ENCODE data around the gene KCNQ5.
"Not testable (repeated sequence)": the region's sequence is repeated elsewhere in the genome, so short reads cannot be mapped to it uniquely, and the experiment has no call there.

The KCNQ5 gene

DNA sequence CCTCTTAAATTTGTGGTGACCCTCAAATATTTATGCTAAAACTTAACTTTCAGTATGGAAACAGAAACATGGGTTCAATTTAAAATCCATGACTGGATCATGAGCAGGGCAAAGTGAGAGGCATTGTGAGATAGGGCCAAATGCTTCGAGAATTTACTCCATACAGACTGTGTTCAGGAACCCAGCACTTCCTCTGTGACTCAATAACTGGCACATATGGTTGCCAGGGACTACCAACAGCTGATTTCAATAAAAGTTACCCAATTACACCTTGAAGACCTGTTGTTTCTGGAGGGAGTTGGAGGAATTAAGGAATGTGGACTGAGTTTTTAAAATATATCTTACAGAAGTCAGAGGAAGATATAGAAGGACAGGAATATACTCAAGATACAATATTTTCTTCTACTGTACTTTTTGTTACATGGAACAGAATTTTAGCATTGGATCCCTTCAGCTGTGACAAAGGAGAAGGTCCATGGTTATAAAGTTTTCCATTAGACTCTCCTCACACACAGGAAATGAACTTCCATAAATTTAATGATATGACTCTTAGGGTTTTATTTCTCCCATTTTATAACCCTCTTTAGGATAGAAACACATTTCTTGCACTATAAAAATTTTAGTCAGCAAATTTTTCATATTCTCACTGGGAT is 344.9 kb downstream of the KCNQ5 start:
- DNase-seq, result no peak

DNA sequence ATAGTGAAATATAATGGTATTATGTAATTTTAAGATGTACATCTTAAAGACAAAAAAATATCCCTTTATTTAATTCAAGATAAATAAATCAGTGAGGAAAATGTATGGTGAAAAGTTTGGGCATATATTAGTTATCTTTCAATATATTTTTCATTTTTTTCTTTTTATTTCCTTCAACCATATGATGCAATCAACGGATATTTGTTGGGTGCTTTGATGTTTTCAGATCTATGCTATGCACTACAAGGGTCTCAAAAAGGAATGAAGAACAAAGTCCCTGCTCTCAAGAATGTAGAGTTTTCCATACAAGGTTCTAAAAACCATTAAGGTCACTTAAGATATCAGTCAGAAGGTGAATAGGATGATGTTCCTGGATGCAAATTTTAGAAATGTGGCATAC is 345.5 kb downstream of the KCNQ5 start:
- no peak for DNase-seq

GRCh38 chr6:72968704-72969103 is 346.8 kb downstream of the KCNQ5 start:
- no peak for DNase-seq

DNA sequence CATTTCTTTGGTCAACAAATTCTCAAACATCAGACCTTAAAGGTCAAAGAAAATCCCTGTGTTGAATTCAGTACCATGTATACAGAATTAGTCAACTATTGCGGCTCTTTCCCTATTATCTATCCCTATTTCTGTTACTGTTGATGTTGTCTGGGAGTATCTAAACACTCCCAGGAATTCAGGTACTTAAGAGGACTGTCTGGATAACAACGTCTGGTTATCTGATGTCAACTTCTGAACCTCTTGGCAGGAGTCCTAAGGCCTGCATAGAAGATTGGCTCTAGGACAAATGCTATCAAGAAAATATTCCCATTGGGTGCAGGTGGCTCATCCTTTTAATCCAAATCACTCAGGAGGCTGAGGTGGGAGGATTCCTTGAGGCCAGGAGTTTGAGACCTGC is 347.8 kb downstream of the KCNQ5 start:
- no peak for DNase-seq

- DNase-seq, result no peak
These were observed 350.7 kb downstream of the KCNQ5 start for GRCh38 chr6:72972579-72972978.

GRCh38 chr6:72974276-72974675 is 352.4 kb downstream of the KCNQ5 start:
- peak in 1 of 2 experiments; percentile 28 for DNase-seq

DNA sequence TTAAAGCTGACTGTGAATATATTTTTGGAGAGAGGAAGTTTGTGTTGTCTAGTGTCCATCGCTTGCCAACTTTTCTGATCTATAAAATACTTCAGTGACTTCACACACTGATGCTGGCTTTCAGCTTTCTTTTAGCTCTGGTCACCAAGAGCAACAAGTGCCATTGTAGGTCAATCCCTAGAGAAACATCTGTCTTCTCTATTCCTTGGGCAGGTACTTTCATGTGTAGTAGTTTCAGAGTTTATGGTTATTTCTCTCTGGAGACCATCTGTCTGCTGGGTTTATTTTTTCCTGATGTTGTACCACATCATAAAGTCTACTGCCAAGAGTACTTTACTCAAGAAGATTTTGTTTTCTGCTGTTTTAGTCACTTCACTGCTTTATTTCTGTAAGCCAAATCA is 353.5 kb downstream of the KCNQ5 start:
- no peak for DNase-seq

- DNase-seq, result no peak
These were observed 354.6 kb downstream of the KCNQ5 start for GRCh38 chr6:72976484-72976883.

GRCh38 chr6:72977114-72977513 is 355.2 kb downstream of the KCNQ5 start:
- DNase-seq, result no peak

DNA sequence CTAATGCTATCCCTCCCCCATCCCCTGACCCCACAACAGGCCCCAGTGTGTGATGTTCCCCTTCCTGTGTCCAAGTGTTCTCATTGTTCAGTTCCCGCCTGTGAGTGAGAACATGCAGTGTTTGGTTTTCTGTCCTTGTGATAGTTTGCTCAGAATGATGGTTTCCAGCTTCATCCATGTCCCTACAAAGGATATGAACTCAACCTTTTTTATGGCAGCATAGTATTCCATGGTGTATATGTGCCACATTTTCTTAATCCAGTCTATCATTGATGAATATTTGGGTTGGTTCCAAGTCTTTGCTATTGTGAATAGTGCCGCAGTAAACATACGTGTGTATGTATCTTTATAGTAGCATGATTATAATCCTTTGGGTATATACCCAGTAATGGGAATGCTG is 356.9 kb downstream of the KCNQ5 start:
- not testable (repeated sequence) for DNase-seq

GRCh38 chr6:72984189-72984831 is 362.4 kb downstream of the KCNQ5 start:
- not testable (repeated sequence) for DNase-seq

DNA sequence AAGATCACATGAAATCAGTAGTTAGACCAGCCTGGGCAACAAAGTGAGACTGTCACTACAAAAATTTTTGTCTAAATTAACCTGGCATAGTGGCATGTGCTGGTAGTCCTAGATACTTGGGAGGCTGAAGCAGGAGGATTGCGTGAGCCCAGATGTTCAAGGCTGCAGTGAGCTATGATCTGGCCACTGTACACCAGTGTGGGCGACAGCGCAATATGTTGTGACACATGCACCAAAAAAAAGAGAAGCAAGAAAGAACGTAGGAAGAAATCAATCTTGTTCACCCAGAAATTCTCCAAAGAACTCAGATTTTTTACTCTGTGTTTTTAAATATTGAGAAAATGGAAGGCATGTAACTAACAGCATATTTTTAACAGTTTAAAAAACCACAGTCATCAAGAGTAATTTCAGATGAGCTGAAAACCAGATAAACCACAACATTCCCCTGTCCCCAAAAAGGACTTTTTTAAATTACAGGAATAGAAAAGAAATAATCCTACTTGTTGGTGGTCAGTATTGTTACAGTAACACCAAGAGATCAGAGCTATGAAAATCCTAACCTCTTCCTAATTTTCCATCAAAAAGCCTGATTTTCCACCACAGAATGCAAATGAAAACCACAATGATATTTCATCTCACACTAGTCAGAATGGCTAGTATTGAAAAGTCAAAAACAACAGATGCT is 363.3 kb downstream of the KCNQ5 start:
- DNase-seq, result no peak

DNA sequence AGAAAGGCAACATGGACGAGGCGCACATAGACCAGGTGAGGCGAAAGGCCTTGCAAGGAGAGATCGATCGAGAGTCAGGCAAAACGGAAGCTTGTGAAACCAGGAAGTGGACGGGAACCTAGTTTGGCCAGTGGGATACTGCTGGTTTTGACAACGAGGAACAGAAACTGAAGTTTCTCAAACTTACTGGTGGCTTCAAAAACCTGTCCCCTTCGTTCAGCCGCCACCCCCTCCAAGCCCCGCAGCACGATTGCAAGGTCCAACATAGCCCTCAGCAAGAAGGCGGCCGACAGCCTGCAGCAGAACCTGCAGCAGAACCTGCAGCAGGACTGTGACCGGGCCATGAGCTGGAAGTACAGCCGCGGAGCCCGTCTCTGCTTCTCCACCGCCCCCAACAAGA is 365.4 kb downstream of the KCNQ5 start:
- DNase-seq, result no peak

GRCh38 chr6:72999995-73000394 is 378.1 kb downstream of the KCNQ5 start:
- no peak for DNase-seq

GRCh38 chr6:73000460-73000859 is 378.6 kb downstream of the KCNQ5 start:
- no peak for DNase-seq

- no peak for DNase-seq
These were observed 380.7 kb downstream of the KCNQ5 start for GRCh38 chr6:73002588-73002987.

- DNase-seq, result peak in 1 of 2 experiments; percentile 4
These were observed 381.4 kb downstream of the KCNQ5 start for GRCh38 chr6:73003302-73003701.

- DNase-seq, result peak in 1 of 2 experiments; percentile 48
These were observed 382.4 kb downstream of the KCNQ5 start for GRCh38 chr6:73004231-73004630.

GRCh38 chr6:73004861-73005260 is 383.0 kb downstream of the KCNQ5 start:
- DNase-seq, result no peak

DNA sequence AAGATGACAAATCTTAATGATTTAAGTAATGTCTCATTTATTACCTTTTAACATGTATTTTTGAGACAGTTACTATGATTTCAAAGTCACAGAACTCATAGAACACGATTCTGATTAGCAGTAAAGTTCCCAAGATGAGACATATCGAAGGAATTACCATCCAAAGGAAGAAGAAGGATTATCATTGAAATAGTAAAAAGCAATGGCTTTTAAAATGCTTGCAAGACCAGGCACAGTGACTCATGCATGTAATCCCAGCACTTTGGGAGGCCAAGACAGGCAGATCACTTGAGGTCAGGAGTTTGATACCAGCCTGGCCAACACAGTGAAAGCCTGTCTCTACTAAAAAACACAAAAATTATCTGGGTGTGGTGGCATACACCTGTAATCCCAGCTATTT is 384.3 kb downstream of the KCNQ5 start:
- no peak for DNase-seq

GRCh38 chr6:73011945-73012344 is 390.1 kb downstream of the KCNQ5 start:
- DNase-seq, result peak in 1 of 2 experiments; percentile 19

DNA sequence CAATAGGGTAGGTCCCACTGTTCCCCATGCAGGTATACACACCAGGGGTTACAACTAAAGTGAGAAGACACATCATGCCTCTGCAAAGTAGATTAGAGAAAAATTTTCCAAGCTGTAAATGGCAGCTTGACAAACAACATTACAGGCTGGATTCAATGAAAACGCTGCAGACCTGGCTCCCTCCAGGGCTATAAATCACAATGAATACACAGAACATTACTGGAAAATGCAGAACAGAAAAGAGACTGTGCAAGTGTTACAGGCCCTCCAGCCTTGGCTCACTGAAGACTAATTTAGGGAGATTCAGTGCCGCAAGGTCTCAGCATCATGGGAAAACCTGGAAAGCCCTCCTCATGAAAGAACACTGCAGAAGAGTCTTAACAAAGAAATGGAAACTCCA is 395.6 kb downstream of the KCNQ5 start:
- DNase-seq, result peak in 1 of 2 experiments; percentile 4

DNA sequence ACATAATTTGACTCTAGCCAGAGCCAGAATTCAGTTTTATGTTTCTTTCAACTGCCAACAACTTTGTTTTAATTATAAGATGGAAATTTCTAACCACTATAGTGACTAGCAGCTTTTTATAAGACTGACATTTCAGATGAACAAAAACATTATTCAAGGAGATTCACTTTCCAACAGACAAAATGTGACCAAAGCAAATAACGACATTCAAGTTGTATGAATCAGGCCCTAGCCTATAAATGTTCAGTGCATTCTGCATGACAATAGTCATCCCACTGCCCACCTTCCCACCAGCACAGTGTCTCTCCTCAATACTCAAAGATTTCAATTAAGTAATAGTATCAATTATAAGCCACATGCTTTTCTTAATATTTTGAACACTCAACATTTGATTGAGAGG is 402.7 kb downstream of the KCNQ5 start:
- DNase-seq, result no peak

DNA sequence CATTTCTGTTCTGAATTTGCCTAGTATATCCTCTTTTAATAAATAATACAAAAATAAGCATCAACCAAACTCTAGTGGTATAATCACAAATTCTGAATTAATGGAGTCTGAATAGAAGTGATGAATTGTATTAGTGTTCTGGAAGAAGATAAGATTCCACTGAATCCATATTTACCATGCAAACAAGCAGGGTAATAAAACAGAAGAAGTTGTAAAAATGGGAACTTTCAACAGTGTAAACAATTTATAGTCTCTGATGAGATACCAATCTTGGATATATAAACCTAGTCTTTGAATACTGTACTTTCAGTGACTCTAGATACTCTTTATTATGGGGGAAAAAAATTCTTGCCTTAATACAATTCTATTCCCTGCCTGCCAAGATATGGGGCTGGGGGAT is 405.8 kb downstream of the KCNQ5 start:
- DNase-seq, result no peak
